Transverse colon (tissue), 4 donors: ENCODE results near the gene CCHCR1.

ENCODE experiments used
- EP300 ChIP-seq: sonication (generic); formaldehyde crosslinking; IDR thresholded peaks from one replicate; pipeline ENCODE4 v1.6.1; 2017; ENCODE audit warnings: antibody characterized with exemption, low read depth
- POLR2A ChIP-seq: fragments of 450-650 bp; IDR thresholded peaks from one replicate; pipeline ENCODE4 v1.6.1; 2016; ENCODE audit warnings: antibody characterized with exemption, mild to moderate bottlenecking, moderate library complexity
- POLR2AphosphoS5 ChIP-seq, 3 donors: sonication (generic); formaldehyde crosslinking; IDR thresholded peaks; one replicate each; pipeline ENCODE4 v1.6.1; 2016; ENCODE audit warnings: antibody characterized with exemption in 3 of 3
- TF ChIP-seq, protein P1 (sequence below), 5 experiments: fragments of 200-600 bp in 3 of 5; fragments of 450-650 bp in 2 of 5; sonication (generic) in 3 of 5; IDR thresholded peaks; 1 replicate in 2 of 5; 2 replicates in 3 of 5; pipeline ENCODE4 v1.5.1; 2016 to 2017; ENCODE audit warnings: antibody characterized with exemption in 5 of 5, inconsistent platforms in 3 of 5, mild to moderate bottlenecking in 2 of 5, moderate library complexity in 1 of 5

GRCh38 chr6:31204751-31205145 lies 47.1 kb upstream of the CCHCR1 start:
- no peak for TF ChIP-seq EP300
- TF ChIP-seq, protein P1, sequence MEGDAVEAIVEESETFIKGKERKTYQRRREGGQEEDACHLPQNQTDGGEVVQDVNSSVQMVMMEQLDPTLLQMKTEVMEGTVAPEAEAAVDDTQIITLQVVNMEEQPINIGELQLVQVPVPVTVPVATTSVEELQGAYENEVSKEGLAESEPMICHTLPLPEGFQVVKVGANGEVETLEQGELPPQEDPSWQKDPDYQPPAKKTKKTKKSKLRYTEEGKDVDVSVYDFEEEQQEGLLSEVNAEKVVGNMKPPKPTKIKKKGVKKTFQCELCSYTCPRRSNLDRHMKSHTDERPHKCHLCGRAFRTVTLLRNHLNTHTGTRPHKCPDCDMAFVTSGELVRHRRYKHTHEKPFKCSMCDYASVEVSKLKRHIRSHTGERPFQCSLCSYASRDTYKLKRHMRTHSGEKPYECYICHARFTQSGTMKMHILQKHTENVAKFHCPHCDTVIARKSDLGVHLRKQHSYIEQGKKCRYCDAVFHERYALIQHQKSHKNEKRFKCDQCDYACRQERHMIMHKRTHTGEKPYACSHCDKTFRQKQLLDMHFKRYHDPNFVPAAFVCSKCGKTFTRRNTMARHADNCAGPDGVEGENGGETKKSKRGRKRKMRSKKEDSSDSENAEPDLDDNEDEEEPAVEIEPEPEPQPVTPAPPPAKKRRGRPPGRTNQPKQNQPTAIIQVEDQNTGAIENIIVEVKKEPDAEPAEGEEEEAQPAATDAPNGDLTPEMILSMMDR (IDR thresholded peaks at IDR 0.05), result no peak
- no peak for TF ChIP-seq POLR2AphosphoS5 (IDR thresholded peaks at IDR 0.05)
- TF ChIP-seq POLR2A, result no peak
